ENCODE measurements around the gene JPH4. TPM values are rescaled to one million over a fixed set of nuclear protein-coding genes. Genes with fewer than 3 reads are reported as not detected.

JPH4 gene
- total RNA-seq (under 1 TPM; 0.12 to 0.47 (median 0.29) TPM), polyA plus RNA-seq (1 to 10 TPM in 1 of 2 donors, under 1 TPM in 1; 0.46 to 1.3 TPM)

GRCh38 chr14:23578560-23579310, at the start of gene JPH4:
Gene JPH4 (minus strand): TSS chr14:23578790. CDS start chr14:23577453, 1,337 bp downstream.
- H3K27ac ChIP-seq: no peak within 1 kb of the TSS
- FAIRE-seq (no peak), DNase-seq (no peak), ATAC-seq (no peak)
- H3K4me3 ChIP-seq: no peak within 1 kb of the TSS
- WGBS, 2 donors: 41 to 42% methylated on average over 18 of the region's 18 CpGs
- no peaks in the 10 kb centered on the region for H3K36me3 ChIP-seq
- H3K4me1 ChIP-seq: no peaks in the 10 kb centered on the region
- no peaks in the 10 kb centered on the region for H3K9me3 ChIP-seq
- intact Hi-C loops (cut with DNase I): no loop called here
- TF ChIP-seq CTCF (IDR thresholded peaks at IDR 0.05): no peak
- peaks cover 0 to 13% (median 5%) of the 10 kb centered on the region in 4 donors for H3K27me3 ChIP-seq

- 92 to 98% methylated on average over 6 of the region's 6 CpGs for WGBS, 2 donors
- intact Hi-C loops (cut with DNase I): no loop called here
- Histone ChIP-seq H3K27me3 (no peaks in the 10 kb centered on the region), H3K4me1 (peaks cover 0 to 13% (median 4%) of the 10 kb centered on the region in 3 donors), H3K36me3 (no peaks in the 10 kb centered on the region), H3K9me3 (no peaks in the 10 kb centered on the region), H3K27ac (no peak overlapping the region), H3K4me3 (no peak overlapping the region)
- ATAC-seq: no peak
- DNase-seq: no peak
- no peak for TF ChIP-seq CTCF (IDR thresholded peaks at IDR 0.05)
- FAIRE-seq: no peak
These were observed 49.4 kb upstream of the JPH4 start for GRCh38 chr14:23627961-23628360.

- H3K36me3 ChIP-seq: no peaks in the 10 kb centered on the region
- H3K27ac ChIP-seq: no peak overlapping the region
- no peaks in the 10 kb centered on the region for H3K9me3 ChIP-seq
- DNase-seq: no peak
- H3K4me1 ChIP-seq: peaks cover 4 to 13% (median 7%) of the 10 kb centered on the region in 3 donors
- no peaks in the 10 kb centered on the region for H3K27me3 ChIP-seq
- no peak overlapping the region for H3K4me3 ChIP-seq
- intact Hi-C loops (cut with DNase I): no loop called here
- no peak for ATAC-seq
- no peak for TF ChIP-seq CTCF (IDR thresholded peaks at IDR 0.05)
- no peak for FAIRE-seq
These were observed 48.4 kb upstream of the JPH4 start for GRCh38 chr14:23626946-23627345.

GRCh38 chr14:23624830-23625404, 46.3 kb upstream of the JPH4 start:
- Histone ChIP-seq H3K9me3 (no peaks in the 10 kb centered on the region), H3K4me3 (no peak overlapping the region), H3K27me3 (no peaks in the 10 kb centered on the region), H3K4me1 (peaks cover 0 to 21% (median 13%) of the 10 kb centered on the region in 3 donors), H3K36me3 (no peaks in the 10 kb centered on the region), H3K27ac (no peak overlapping the region)
- DNase-seq (no peak), FAIRE-seq (no peak), ATAC-seq (no peak)
- TF ChIP-seq CTCF (IDR thresholded peaks at IDR 0.05): no peak
- WGBS, 2 donors: 94 to 95% methylated on average over 3 of the region's 3 CpGs
- intact Hi-C loops (cut with DNase I): no loop called here

GRCh38 chr14:23623962-23624361, 45.4 kb upstream of the JPH4 start:
- H3K9me3 ChIP-seq: no peaks in the 10 kb centered on the region
- intact Hi-C loops (cut with DNase I): no loop called here
- FAIRE-seq (no peak), ATAC-seq (no peak), DNase-seq (no peak)
- H3K4me3 ChIP-seq: no peak overlapping the region
- no peak for TF ChIP-seq CTCF (IDR thresholded peaks at IDR 0.05)
- no peak overlapping the region for H3K27ac ChIP-seq
- no peaks in the 10 kb centered on the region for H3K27me3 ChIP-seq
- no peaks in the 10 kb centered on the region for H3K36me3 ChIP-seq
- peaks cover 0 to 21% (median 13%) of the 10 kb centered on the region in 3 donors for H3K4me1 ChIP-seq

Measured in pancreas (tissue), 10 donors.